Activated CD4-positive, alpha-beta T cell treated with anti-CD3 and anti-CD28 coated beads, Interleukin-2, Interleukin-4, amounts not matched to agents 100 ng/mL and 50 ng/mL, durations not matched to agents 16 hours and 8 hours (primary cell): Measurements from ENCODE around the gene GPC3.

Experiments used
- DNase-seq: peaks from one replicate; pipeline ENCODE4 v3.0.0-alpha.2; 2020; ENCODE audit warnings: low spot score

The GPC3 gene

DNA sequence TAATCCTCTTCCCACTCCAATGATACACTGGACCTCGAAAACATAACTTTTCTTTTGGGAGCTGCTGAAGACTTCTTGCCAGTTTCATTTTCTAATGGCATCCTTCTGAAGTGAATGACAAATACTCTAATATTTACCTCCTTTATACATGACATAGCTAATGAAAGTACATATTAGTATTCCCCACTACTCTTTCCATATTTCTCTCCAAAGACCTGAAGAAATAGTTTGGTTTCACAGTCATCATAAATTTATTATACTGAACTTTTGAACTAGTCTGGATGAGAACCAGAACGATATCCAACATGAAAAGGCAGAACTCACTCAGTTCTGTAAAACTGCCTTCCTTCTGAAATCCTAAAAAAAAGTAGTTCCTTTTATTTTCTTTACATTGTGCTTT, 139.1 kb downstream of the GPC3 start:
- DNase-seq: no peak

GRCh38 chrX:133840415-133840814, 145.0 kb downstream of the GPC3 start:
- no peak for DNase-seq

- DNase-seq: peak; percentile 32
These were observed 146.4 kb downstream of the GPC3 start for GRCh38 chrX:133838761-133839676.

DNA sequence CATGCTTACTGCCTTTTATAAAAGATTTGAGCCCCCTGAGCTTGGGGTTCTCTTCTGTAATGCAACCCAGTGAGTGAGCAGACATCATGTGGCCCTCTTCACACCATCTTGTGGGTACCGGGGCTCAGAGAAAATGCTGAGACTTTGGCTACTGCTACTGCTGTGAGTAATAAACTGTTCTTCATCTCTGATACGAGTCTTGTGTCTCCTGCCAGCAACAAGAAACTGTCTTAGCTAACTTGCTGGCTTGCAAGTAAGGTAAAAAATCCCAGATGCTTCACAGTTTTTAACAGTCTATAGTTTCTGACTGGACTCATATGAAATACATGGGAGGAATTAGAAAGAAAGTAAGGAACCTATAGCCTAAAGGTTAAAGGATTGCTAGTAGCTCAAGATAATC, 148.3 kb downstream of the GPC3 start:
- DNase-seq: no peak

- DNase-seq: no peak
These were observed 148.8 kb downstream of the GPC3 start for GRCh38 chrX:133836561-133836960.

DNA sequence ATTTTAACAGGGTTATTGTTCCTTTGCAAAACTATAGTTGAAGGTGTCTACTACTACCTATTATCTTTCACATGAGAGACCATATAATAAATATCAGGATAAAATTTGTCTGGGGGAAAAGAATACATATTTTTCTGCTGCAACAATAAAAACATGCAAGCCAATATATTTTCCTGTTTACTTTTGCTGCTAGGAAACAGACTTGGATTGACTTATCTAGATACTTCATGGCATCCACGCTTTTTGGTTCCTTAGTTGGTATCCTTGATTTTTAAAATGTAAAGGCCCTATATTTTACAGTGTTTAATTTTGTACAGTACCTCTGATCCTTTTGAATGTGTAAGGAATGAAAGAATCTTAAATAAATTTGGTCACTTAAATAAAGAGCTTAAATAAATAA, 150.6 kb downstream of the GPC3 start:
- no peak for DNase-seq

GRCh38 chrX:133819546-133819945, 165.8 kb downstream of the GPC3 start:
- DNase-seq: no peak

GRCh38 chrX:133818019-133818418, 167.4 kb downstream of the GPC3 start:
- no peak for DNase-seq

GRCh38 chrX:133815496-133815895, 169.9 kb downstream of the GPC3 start:
- DNase-seq: no peak

DNA sequence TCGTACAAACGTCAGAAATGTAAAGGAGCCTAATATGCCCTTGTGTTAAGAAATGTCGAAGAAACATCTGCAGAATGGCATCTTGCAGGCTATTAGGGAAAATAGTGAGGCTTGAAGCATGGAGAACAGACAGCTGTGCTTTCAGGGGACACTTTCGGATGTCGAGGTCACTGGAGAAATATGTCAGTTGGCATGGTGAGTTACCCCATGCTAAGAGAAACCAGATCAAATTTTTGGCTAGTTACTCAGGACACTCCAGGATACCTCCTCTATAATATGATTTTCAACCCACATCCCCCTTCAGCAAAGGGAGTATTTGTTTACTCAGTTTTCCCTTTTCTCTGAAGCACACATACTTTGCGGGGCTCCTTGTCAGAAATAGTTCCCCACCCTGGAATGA, 171.4 kb downstream of the GPC3 start:
- DNase-seq: no peak

- DNase-seq: no peak
These were observed 173.0 kb downstream of the GPC3 start for GRCh38 chrX:133812402-133812801.

GRCh38 chrX:133810925-133811324, 174.5 kb downstream of the GPC3 start:
- DNase-seq: no peak

DNA sequence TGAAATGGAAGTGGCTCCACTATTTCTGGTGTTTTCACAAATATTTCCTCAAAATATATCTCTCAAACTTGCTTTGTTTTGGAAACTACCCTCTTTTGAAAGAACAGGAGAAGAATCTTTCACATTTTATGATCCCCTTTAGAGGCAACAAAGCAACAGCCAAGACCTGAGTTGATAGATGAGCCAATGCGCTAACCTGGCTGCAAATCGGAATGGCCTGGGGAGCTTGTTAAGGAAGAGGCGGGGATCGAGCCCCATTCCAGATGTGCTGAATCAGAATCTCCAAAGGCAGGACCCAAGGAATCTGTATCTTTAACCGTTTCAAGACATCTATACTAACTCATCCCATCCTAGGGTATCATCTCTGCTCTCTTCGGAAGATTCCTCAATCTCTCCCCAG, 181.3 kb downstream of the GPC3 start:
- DNase-seq: no peak

GRCh38 chrX:133796282-133796681, 189.1 kb downstream of the GPC3 start:
- DNase-seq: no peak

DNA sequence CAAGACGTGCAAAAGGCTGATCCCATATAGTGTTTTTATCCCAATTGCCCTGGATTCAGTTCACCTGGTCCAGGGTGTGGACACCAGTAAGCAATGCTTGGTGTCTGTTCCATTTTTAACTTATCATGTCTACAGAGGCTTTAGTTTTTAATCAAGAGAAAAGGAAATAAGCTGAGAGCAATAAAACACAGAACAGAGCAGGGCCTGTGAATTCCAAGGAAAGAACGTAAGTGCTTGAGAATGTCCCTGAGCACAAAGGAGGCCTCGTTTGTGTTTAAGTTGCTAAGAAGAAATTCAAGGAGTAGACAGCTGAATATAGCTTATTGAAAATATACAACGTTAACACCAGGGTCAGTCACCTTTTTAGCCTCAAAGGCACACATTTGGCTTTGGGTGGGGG, 191.3 kb downstream of the GPC3 start:
- no peak for DNase-seq

GRCh38 chrX:133793626-133794025, 191.8 kb downstream of the GPC3 start:
- DNase-seq: no peak

GRCh38 chrX:133792198-133792953, 193.0 kb downstream of the GPC3 start:
- peak; percentile 70 for DNase-seq

- DNase-seq: no peak
These were observed 195.6 kb downstream of the GPC3 start for GRCh38 chrX:133789829-133790228.

- no peak for DNase-seq
These were observed 199.0 kb downstream of the GPC3 start for GRCh38 chrX:133786382-133786781.

DNA sequence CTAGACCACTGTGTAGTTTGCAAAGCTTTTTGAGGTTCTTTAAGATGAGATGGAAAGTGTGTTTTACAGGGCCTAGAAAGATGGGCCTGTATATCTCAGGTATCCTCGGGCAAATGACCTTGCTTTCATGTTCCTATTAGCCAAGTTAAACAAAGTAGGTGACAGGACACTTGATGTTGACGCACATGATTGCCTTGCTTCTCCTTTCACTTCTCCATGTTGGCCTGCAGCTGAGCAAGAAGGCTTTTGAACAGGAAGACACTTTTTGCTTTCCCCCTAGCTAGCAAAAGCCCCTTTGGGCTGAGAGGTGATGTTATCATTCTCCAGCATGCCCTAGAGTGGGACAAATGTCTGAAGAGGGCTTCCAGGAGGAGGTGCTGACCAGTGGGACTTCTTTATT, 202.1 kb downstream of the GPC3 start:
- no peak for DNase-seq

GRCh38 chrX:133781174-133781573, 204.2 kb downstream of the GPC3 start:
- DNase-seq: no peak

GRCh38 chrX:133776072-133776471, 209.3 kb downstream of the GPC3 start:
- peak; percentile 12 for DNase-seq

GRCh38 chrX:133774807-133775206, 210.6 kb downstream of the GPC3 start:
- DNase-seq: no peak
